D341Med (cell line): ENCODE measurements around the gene RNF213.
A peak's percentile ranks its signal among the peaks of the same experiment; 100 is the strongest.
"Not testable (repeated sequence)": the region's sequence is repeated elsewhere in the genome, so short reads cannot be mapped to it uniquely, and the experiment has no call there.

Experiments used
- DNase-seq: peaks from one replicate; pipeline ENCODE4 v3.0.0; 2012; ENCODE audit warnings: low spot score

Gene RNF213

DNA sequence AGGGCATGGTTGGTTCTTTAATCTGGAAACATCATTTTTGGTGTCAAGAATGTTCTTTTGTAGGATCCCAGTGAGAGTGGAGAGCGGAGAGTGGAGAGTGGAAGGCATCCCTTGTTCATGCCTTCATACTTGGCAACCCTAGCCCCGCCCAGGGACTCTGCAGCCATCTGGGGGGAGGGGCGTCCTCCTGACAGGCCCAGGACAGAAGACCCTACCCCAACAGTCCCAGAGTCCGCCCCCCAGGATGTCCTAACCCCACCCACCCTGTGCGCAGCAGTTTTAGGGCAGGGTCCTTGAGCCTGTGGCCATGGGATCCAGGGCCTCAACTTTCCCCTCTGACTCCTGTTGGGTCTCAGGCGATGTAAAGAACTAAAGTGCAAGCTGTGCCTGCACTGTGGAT, 36.0 kb upstream of the RNF213 start:
- DNase-seq = no peak

DNA sequence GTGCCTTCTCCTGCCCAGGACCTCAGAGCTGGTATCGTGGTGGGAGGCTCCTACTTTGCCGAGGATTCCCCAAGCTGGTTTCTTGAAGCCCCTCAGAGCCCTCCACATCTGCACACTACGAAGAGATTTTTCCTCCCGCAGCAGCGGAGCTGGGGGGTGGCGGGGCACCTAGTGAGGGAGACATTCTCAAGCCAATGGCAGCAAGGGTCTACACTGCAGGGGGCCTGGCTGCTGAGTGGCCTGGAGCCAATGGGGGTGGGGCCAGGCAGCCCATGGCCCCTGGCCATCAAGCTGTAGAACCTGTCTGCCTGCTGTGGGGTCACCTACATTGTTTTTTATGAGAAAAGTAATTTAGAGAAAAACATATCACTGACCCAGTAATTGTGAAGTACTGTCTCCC, 35.4 kb upstream of the RNF213 start:
- DNase-seq = no peak

GRCh38 chr17:80227156-80227555, 33.5 kb upstream of the RNF213 start:
- DNase-seq = no peak

- no peak for DNase-seq
Measured at GRCh38 chr17:80227666-80228065, 33.0 kb upstream of the RNF213 start.

DNA sequence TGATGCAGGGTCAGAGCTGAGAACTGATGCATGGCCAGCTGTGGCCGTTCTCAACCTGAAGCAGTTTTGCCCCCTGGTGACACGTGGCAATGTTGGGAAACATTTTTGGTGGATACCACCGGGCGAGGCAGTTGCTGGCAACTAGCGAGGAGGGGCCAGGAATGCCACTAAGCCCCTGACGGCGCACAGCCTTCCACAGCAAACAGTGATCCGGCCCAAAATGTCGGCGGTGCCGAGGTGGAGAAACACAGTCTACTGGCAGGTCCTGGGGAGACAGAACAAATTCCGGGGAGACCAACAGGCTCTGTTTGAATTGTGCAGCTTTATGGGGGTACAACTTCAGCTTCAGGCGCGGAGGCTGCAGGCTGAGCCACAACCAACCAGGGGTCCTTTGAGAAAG, 32.2 kb upstream of the RNF213 start:
- DNase-seq = no peak

DNA sequence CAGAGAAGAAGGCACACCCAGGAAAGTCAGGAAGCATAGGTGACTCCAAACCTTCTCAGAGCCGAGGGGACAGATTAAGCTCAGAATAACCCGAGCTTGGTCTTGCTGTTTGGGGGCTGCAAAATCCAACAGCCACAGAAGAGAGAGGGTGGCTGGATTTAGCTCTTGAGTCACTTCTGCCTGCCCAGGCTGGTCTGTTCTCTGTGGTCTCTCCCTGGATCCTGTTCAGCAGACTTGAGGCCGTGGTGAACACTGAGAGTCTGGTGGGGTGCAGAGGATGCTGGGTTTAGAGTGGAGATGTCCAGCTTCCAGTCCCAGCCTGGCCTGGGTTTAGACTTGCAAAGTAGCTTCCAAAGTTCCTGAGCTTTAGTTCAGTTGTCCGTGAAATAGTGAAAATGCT, 31.6 kb upstream of the RNF213 start:
- DNase-seq = no peak

GRCh38 chr17:80232438-80232837, 28.2 kb upstream of the RNF213 start:
- no peak for DNase-seq

GRCh38 chr17:80233202-80233601, 27.4 kb upstream of the RNF213 start:
- no peak for DNase-seq

DNA sequence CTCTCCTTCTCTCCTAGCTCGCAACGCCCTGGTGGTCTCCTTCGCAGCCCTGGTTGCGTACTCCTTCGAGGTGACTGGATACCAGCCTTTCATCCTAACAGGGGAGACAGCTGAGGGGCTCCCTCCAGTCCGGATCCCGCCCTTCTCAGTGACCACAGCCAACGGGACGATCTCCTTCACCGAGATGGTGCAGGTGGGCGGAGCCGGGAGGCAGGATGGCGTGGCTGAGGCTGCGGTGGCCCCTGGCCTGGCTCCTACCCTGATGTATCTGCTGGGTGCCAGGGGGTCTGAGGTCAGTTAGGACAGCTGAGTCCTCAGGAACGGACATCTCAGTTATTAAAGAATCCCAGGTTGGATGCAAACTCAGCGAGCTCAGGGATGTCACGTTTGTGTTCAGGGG, 23.7 kb upstream of the RNF213 start:
- peak; percentile 33 for DNase-seq

- DNase-seq = peak; percentile 31
Measured at GRCh38 chr17:80237386-80237785, 23.3 kb upstream of the RNF213 start.

GRCh38 chr17:80242505-80242904, 18.1 kb upstream of the RNF213 start:
- DNase-seq = no peak

- DNase-seq = peak; percentile 31
Measured at GRCh38 chr17:80243526-80244433, 16.9 kb upstream of the RNF213 start.

DNA sequence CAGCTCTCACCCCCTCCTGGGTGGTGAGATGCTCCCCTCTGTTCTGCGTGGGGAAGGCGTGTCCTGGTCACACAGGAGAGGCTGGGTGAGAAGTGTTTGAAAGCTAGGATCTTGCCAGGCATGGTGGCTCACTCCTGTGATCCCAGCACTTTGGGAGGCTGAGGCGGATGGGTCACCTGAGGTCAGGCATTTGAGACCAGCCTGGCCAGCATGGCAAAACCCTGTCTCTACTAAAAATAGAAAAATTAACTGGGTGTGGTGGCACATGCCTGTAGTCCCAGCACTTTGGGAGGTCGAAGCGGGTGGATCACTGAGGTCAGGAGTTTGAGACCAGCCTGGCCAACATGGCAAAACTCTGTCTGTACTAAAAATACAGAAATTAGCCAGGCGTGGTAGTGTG, 16.2 kb upstream of the RNF213 start:
- DNase-seq = not testable (repeated sequence)

DNA sequence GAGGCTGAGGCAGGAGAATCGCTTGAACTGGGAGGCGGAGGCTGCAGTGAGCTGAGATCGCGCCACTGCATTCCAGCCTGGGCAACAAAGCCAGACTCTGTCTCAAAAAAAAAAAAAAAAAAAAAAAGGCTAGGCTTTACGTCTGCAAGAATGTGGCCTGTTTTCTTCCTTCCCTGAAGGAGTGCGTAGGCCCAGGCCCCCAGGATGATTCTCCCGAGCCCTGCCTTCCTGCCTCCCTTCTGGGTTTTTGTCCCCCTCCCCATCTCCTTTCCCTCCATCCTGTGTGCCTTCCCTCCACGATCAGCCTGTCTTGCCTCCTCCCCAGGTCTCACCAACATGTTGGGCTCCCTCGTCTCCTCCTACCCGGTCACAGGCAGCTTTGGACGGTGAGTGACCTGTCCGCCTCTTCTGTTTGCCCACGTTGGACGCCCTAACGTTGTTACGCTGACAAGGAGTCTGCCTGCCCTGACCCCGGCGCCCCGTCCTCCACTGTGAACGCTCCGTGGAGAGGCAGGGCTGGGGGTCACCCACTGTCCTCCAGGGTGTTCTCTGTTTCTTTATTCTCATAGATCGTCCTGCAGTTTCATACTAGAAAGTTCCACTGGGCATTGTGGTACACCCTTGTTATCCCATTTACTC, 15.7 kb upstream of the RNF213 start:
- peak; percentile 29 for DNase-seq

GRCh38 chr17:80245566-80246265, 14.9 kb upstream of the RNF213 start:
- peak; percentile 34 for DNase-seq

GRCh38 chr17:80246266-80246681, 14.4 kb upstream of the RNF213 start:
- no peak for DNase-seq

- peak; percentile 31 for DNase-seq
Measured at GRCh38 chr17:80246726-80247125, 13.9 kb upstream of the RNF213 start.

- peak; percentile 26 for DNase-seq
Measured at GRCh38 chr17:80247561-80247960, 13.1 kb upstream of the RNF213 start.

GRCh38 chr17:80248001-80248893, 12.4 kb upstream of the RNF213 start:
- DNase-seq = peak; percentile 38

DNA sequence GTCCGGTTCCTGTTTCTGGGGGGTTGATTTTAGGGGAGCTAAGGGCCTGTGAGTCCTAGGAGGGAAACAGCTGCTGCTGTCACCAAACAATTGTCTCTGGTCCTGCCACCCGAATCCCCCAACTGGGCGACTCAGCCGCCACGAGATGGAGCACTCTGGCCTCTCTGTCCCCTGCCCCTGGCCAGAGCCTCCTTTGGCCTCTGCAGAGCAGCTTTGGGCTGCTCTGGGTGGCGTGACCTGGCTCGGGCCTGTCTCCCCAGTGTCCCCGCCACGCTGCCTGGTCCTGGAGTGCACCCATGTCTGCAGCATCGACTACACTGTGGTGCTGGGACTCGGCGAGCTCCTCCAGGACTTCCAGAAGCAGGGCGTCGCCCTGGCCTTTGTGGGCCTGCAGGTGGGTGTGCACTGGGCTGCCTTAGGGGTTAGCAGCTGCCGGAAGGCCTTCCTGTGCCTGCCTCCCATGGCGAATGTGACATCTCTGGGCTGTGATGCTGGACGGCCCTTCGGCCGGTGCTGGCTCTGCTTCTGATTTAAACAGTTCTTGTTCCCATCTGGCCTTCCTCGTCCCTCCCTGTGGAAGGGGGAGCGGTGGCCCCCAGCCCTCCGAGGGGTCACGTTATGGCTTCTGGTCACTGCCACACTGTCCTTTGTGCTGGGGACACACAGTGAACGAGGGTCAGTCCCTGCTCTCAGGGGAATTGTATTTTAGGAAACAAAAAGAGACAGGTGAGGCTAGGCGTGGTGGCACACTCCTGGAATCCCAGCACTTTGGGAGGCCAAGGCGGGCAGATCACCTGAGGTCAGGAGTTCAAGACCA, 11.6 kb upstream of the RNF213 start:
- peak; percentile 43 for DNase-seq

DNA sequence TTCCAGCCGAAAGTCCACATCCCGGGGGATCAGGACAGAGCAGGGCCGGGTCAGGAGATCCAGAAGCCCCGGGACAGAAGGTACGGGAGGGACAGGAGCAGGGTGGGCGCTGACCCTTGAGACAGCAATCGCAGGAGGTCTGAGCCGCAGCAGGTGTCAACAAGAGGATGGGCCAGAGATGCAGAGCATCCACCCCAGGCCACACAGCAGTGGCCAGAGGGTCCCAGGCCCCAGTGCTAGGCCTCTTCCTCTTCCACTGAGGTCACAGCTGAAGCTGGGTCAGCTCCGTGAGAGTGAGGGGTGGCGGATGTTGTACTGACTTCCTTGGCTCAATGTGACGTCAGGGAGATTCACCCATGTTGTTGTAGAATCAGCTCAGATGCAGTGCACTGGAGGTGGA, 8.7 kb upstream of the RNF213 start:
- DNase-seq = peak; percentile 33
